A549 (cell line): ENCODE measurements around the gene ACTG1. TPM values are rescaled to one million over a fixed set of nuclear protein-coding genes. Genes with fewer than 3 reads are reported as not detected.

Experiments used
- ATAC-seq, 2 experiments: fragments of 200-7000 bp in 1 of 2; fragments of >200 bp in 1 of 2; cut with Nextera tagmentation in 1 of 2; cut with Tn5 transposase in 1 of 2; 3 replicates each; pipeline versions ENCODE4 v1.8.0 to v1.9.1; 2018 to 2020; ENCODE audit warnings: mild to moderate bottlenecking in 1 of 2, moderate library complexity in 1 of 2
- CTCF ChIA-PET: fragments of 300-600 bp; sonication (Branson Sonifier 250); formaldehyde crosslinking; extraction: SDS; loops from one replicate; lab custom pipeline; 2021; ENCODE audit warnings: antibody characterized with exemption, inconsistent platforms; lab: Yijun Ruan, JAX
- POLR2A ChIA-PET: fragments of 350-600 bp; formaldehyde crosslinking; extraction: SDS; loops from one replicate; lab custom pipeline; 2021; ENCODE audit warnings: antibody characterized with exemption, inconsistent platforms; lab: Yijun Ruan, JAX
- DNase-seq, 2 experiments: peaks; one replicate each; pipeline versions ENCODE4 v3.0.0 to v3.0.0-alpha.2; 2011 to 2016; ENCODE audit warnings: low read depth in 1 of 2, low spot score in 1 of 2
- FAIRE-seq: peaks from 2 replicates; lab custom pipeline; 2011; peaks lifted over from hg19 to GRCh38; lab: Jason Lieb, UNC
- H3K27ac ChIP-seq, 2 experiments: fragments of >200 bp; sonication (Bioruptor Twin); formaldehyde crosslinking; 3 replicates each; pipeline ENCODE4 v1.5.1; 2016 to 2017
- H3K4me1 ChIP-seq: fragments of >200 bp; sonication (Bioruptor Twin); formaldehyde crosslinking; 3 replicates; pipeline ENCODE4 v1.6.1; 2016
- H3K4me2 ChIP-seq: fragments of >200 bp; sonication (Bioruptor Twin); formaldehyde crosslinking; 3 replicates; pipeline ENCODE4 v1.6.1; 2016
- H3K4me3 ChIP-seq: fragments of >200 bp; sonication (Bioruptor Twin); formaldehyde crosslinking; 3 replicates; pipeline ENCODE4 v1.5.1; 2016
- H3K9me3 ChIP-seq: fragments of >200 bp; sonication (Bioruptor Twin); formaldehyde crosslinking; 3 replicates; pipeline ENCODE4 v1.6.1; 2016
- BCL3 ChIP-seq: fragments of >200 bp; sonication (Bioruptor Twin); formaldehyde crosslinking; IDR thresholded peaks from 3 replicates; pipeline ENCODE4 v1.6.1; 2016
- BHLHE40 ChIP-seq: IDR thresholded peaks from 2 replicates; pipeline ENCODE4 v1.6.1; 2012; ENCODE audit warnings: low read depth, low read length, inconsistent platforms
- CEBPB ChIP-seq, 2 experiments: fragments of >200 bp in 1 of 2; sonication (Bioruptor Twin) in 1 of 2; formaldehyde crosslinking in 1 of 2; IDR thresholded peaks; 2 replicates each; pipeline ENCODE4 v1.6.1; 2012 to 2016
- E2F6 ChIP-seq: IDR thresholded peaks from 2 replicates; pipeline ENCODE4 v1.6.1; 2012; ENCODE audit warnings: low read depth, borderline replicate concordance
- EHF ChIP-seq: fragments of 250-450 bp; sonication (Bioruptor Pico); IDR thresholded peaks from 2 replicates; pipeline ENCODE4 v1.5.0; 2020; ENCODE audit warnings: mild to moderate bottlenecking
- EHMT2 ChIP-seq: fragments of 200-600 bp; sonication (generic); IDR thresholded peaks from 2 replicates; pipeline ENCODE4 v1.6.1; 2016; ENCODE audit warnings: antibody characterized with exemption, low read depth, mild to moderate bottlenecking, moderate library complexity
- EP300 ChIP-seq, 2 experiments: fragments of >200 bp; sonication (Bioruptor Twin); formaldehyde crosslinking; IDR thresholded peaks; 2 replicates in 1 of 2; 3 replicates in 1 of 2; pipeline ENCODE4 v1.6.1; 2016 to 2017
- ESRRA ChIP-seq: fragments of 150-350 bp; IDR thresholded peaks from 2 replicates; pipeline ENCODE4 v1.6.1; 2014; ENCODE audit warnings: mild to moderate bottlenecking, low read length, borderline replicate concordance
- FOSB ChIP-seq: fragments of 250-450 bp; sonication (Bioruptor Pico); IDR thresholded peaks from 2 replicates; pipeline ENCODE4 v1.5.0; 2020; ENCODE audit warnings: mild to moderate bottlenecking, moderate library complexity
- FOSL2 ChIP-seq, 2 experiments: fragments of 450-650 bp in 1 of 2; fragments of >200 bp in 1 of 2; sonication (Bioruptor Twin) in 1 of 2; formaldehyde crosslinking; IDR thresholded peaks; 2 replicates each; pipeline versions ENCODE4 v1.5.0 to v1.6.1; 2016 to 2020; ENCODE audit warnings: mild to moderate bottlenecking in 1 of 2, moderate library complexity in 1 of 2
- GATA3 ChIP-seq: IDR thresholded peaks from 2 replicates; pipeline ENCODE4 v1.6.1; 2012; ENCODE audit warnings: borderline replicate concordance
- HDAC2 ChIP-seq: fragments of 200-600 bp; sonication (generic); IDR thresholded peaks from 2 replicates; pipeline ENCODE4 v1.6.1; 2016
- HOXA7 ChIP-seq: fragments of 250-450 bp; sonication (Bioruptor Pico); IDR thresholded peaks from 2 replicates; pipeline ENCODE4 v1.5.0; 2020; ENCODE audit warnings: mild to moderate bottlenecking, moderate library complexity
- HOXB13 ChIP-seq: fragments of 250-450 bp; sonication (Bioruptor Pico); IDR thresholded peaks from 2 replicates; pipeline ENCODE4 v1.5.0; 2020; ENCODE audit warnings: low read depth, mild to moderate bottlenecking, moderate library complexity
- HOXB5 ChIP-seq: fragments of 250-450 bp; sonication (Bioruptor Pico); IDR thresholded peaks from 2 replicates; pipeline ENCODE4 v1.5.0; 2020; ENCODE audit warnings: mild to moderate bottlenecking, moderate library complexity
- KDM1A ChIP-seq: fragments of 200-600 bp; sonication (generic); IDR thresholded peaks from 2 replicates; pipeline ENCODE4 v1.6.1; 2016; ENCODE audit warnings: low read depth, mild to moderate bottlenecking
- KDM5A ChIP-seq: fragments of 200-600 bp; sonication (generic); IDR thresholded peaks from 2 replicates; pipeline ENCODE4 v1.6.1; 2016; ENCODE audit warnings: antibody characterized with exemption, mild to moderate bottlenecking
- MAFK ChIP-seq: fragments of 450-650 bp; IDR thresholded peaks from 2 replicates; pipeline ENCODE4 v1.6.1; 2014; ENCODE audit not compliant: partially characterized antibody
- MAX ChIP-seq: IDR thresholded peaks from 2 replicates; pipeline ENCODE4 v1.6.1; 2012
- MAZ ChIP-seq: fragments of 150-350 bp; IDR thresholded peaks from 2 replicates; pipeline ENCODE4 v1.6.1; 2014; ENCODE audit warnings: antibody characterized with exemption, low read depth, low read length, borderline replicate concordance
- NFE2L2 ChIP-seq: fragments of 150-350 bp; conservative IDR thresholded peaks from 2 replicates; pipeline ENCODE4 v1.6.1; 2014; ENCODE audit warnings: low read length
- NPAS2 ChIP-seq: fragments of 250-450 bp; sonication (Bioruptor Pico); IDR thresholded peaks from 2 replicates; pipeline ENCODE4 v1.8.0; 2022; ENCODE audit warnings: mild to moderate bottlenecking, moderate library complexity, borderline replicate concordance
- PHF8 ChIP-seq: fragments of 200-600 bp; sonication (generic); IDR thresholded peaks from 2 replicates; pipeline ENCODE4 v1.6.1; 2016; ENCODE audit warnings: low read depth, mild to moderate bottlenecking, antibody characterized with exemption, moderate library complexity, borderline replicate concordance
- POLR2A ChIP-seq: IDR thresholded peaks from 2 replicates; pipeline ENCODE4 v1.6.1; 2012; ENCODE audit warnings: mild to moderate bottlenecking, low read length
- RAD21 ChIP-seq, 2 experiments: fragments of >200 bp in 1 of 2; sonication (Bioruptor Twin) in 1 of 2; formaldehyde crosslinking in 1 of 2; IDR thresholded peaks in 1 of 2; conservative IDR thresholded peaks in 1 of 2; 2 replicates in 1 of 2; 3 replicates in 1 of 2; pipeline ENCODE4 v1.6.1; 2012 to 2018; ENCODE audit warnings: inconsistent platforms in 1 of 2
- RARB ChIP-seq: fragments of 250-450 bp; sonication (Bioruptor Pico); IDR thresholded peaks from 2 replicates; pipeline ENCODE4 v1.8.0; 2021; ENCODE audit warnings: mild to moderate bottlenecking, moderate library complexity
- REST ChIP-seq: fragments of 200-600 bp; sonication (generic); IDR thresholded peaks from 2 replicates; pipeline ENCODE4 v1.6.1; 2016; ENCODE audit warnings: antibody characterized with exemption, mild to moderate bottlenecking, moderate library complexity
- TFCP2L1 ChIP-seq: fragments of 250-450 bp; sonication (Bioruptor Pico); IDR thresholded peaks from 2 replicates; pipeline ENCODE4 v1.5.0; 2021; ENCODE audit warnings: mild to moderate bottlenecking
- TP53 ChIP-seq: fragments of 250-450 bp; sonication (Bioruptor Pico); IDR thresholded peaks from 2 replicates; pipeline ENCODE4 v1.5.0; 2021; ENCODE audit warnings: mild to moderate bottlenecking, moderate library complexity
- ZSCAN20 ChIP-seq: fragments of 250-450 bp; sonication (Bioruptor Pico); IDR thresholded peaks from 2 replicates; pipeline ENCODE4 v1.8.0; 2022; ENCODE audit warnings: mild to moderate bottlenecking, moderate library complexity
- WGBS: methylation state at CpG from one replicate; pipeline ENCODE4 v1.1.6; 2017; ENCODE audit errors: missing lambda C conversion rate; 5-methylcytosine and 5-hydroxymethylcytosine counted together
- polyA plus RNA-seq, 4 experiments: library from polyadenylated mRNA; depleted of rRNA in 3 of 4; stranded (reverse); fragments of >200 nt; fragmentation: RNase III in 1 of 4; extraction: RNeasy Plus Mini Kit Qiagen cat#74134 plus additional on column Dnase treatment in 1 of 4; gene quantifications; 2 replicates in 3 of 4; 3 replicates in 1 of 4; pipeline ENCODE4 v1.2.3, GENCODE V29; 2011 to 2017
- TF ChIP-seq, protein P1 (sequence below): IDR thresholded peaks from 2 replicates; pipeline ENCODE4 v1.6.1; 2012
- TF ChIP-seq, protein P2 (sequence below): fragments of 150-350 bp; IDR thresholded peaks from 2 replicates; pipeline ENCODE4 v1.6.1; 2014; ENCODE audit warnings: low read depth, mild to moderate bottlenecking, low read length
- TF ChIP-seq, protein P3 (sequence below): fragments of >200 bp; sonication (Bioruptor Twin); formaldehyde crosslinking; IDR thresholded peaks from 2 replicates; pipeline ENCODE4 v1.6.1; 2016

Gene ACTG1
- polyA plus RNA-seq, 2 of the 4 experiments (the other 2 are of a cell fraction): 2,042 to 7,263 TPM

DNA sequence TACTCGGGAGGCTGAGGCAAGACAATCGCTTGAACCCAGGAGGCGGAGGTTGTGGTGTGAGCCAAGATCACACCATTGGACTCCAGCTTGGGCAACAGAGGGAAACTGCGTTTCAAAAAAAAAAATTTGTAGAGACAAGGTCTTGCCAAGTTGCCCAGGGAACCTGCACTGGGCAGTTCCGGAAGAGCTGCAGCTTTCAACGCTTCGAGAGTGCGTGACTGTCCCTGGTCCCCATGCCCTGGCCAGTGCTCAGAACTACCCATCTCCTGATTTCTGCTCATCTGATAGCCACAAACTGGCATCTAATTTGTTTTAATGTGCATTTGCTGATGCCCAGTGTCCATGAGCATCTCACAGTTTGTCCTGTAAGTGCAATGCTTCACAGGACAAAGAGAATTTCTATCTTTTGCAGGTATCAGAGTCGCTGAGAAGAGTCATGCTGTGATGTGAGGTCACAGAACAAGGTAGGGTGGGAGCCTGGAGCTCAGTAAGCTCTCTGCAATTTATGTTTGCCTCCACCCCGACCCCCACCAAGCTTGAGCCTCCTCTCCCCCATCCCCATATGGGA lies 3.9 kb downstream of the ACTG1 start:
- no peak for FAIRE-seq
- POLR2A ChIA-PET: interaction anchor here (0.7 to 4.4 kb wide), 7 partner anchors 9 to 114 kb away, joined by 3 to 19 read pairs (median 5); partner anchors contain the start of gene BAHCC1
- H3K4me2 ChIP-seq: peak overlapping the region; percentile 82
- CTCF ChIA-PET: interaction anchor here (0.6 to 4.9 kb wide), 12 partner anchors 10 to 434 kb away, joined by 3 to 34 read pairs (median 3); no protein-coding TSS in a partner anchor
- WGBS: 54% methylated on average over 10 of the region's 10 CpGs
- peak in 1 of 2 experiments; percentile 76 for DNase-seq
- peak overlapping the region; percentile 83 for H3K4me3 ChIP-seq
- H3K9me3 ChIP-seq: no peaks in the 10 kb centered on the region
- H3K27ac ChIP-seq: peak overlapping the region; percentile 99; a peak in 3 of 6 replicates
- H3K4me1 ChIP-seq: peaks cover 7% of the 10 kb centered on the region; the same call in 1 of the 3 replicates
- no peak for ATAC-seq
- TF ChIP-seq, protein P1, sequence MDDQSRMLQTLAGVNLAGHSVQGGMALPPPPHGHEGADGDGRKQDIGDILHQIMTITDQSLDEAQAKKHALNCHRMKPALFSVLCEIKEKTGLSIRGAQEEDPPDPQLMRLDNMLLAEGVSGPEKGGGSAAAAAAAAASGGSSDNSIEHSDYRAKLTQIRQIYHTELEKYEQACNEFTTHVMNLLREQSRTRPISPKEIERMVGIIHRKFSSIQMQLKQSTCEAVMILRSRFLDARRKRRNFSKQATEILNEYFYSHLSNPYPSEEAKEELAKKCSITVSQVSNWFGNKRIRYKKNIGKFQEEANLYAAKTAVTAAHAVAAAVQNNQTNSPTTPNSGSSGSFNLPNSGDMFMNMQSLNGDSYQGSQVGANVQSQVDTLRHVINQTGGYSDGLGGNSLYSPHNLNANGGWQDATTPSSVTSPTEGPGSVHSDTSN: peak; percentile 65; the same call in 1 of the 2 replicates
- TF ChIP-seq REST (peak; percentile 39; the same call in 1 of the 2 replicates), RARB (peak; percentile 83; the same call in 1 of the 2 replicates), RAD21 (conservative IDR thresholded peaks at IDR 0.05 in 1 of 2, IDR thresholded peaks at IDR 0.05 in 1 of 2) (no peak), TFCP2L1 (CRISPR knock-in tag) (0 out of 2 replicates have a peak, but pooled peaks have one; percentile 29), NFE2L2 (no peak), HOXB5 (peak; percentile 24; the same call in 1 of the 2 replicates), KDM1A (no peak), POLR2A (peak; percentile 36), HDAC2 (no peak), CEBPB (IDR thresholded peaks at IDR 0.05) (peak in 1 of 2 experiments; percentile 24; a peak in 1 of 4 replicates), TP53 (CRISPR knock-in tag) (peak; percentile 88), BCL3 (no peak; the same call in 2 of the 3 replicates), NPAS2 (CRISPR knock-in tag) (no peak), MAFK (no peak), ZSCAN20 (CRISPR knock-in tag) (no peak), EHMT2 (no peak), E2F6 (no peak), FOSB (CRISPR knock-in tag) (peak; percentile 97), KDM5A (no peak), ESRRA (no peak), HOXB13 (CRISPR knock-in tag) (0 out of 2 replicates have a peak, but pooled peaks have one; percentile 15), MAZ (no peak), MAX (peak; percentile 22), HOXA7 (CRISPR knock-in tag) (peak; percentile 98), BHLHE40 (no peak), EP300 (IDR thresholded peaks at IDR 0.05) (no peak), GATA3 (peak; percentile 7; the same call in 1 of the 2 replicates), FOSL2 (IDR thresholded peaks at IDR 0.05) (no peak), FOSL2 (CRISPR knock-in tag; IDR thresholded peaks at IDR 0.05) (peak; percentile 8), PHF8 (no peak), EHF (peak; percentile 86)
- TF ChIP-seq, protein P2, sequence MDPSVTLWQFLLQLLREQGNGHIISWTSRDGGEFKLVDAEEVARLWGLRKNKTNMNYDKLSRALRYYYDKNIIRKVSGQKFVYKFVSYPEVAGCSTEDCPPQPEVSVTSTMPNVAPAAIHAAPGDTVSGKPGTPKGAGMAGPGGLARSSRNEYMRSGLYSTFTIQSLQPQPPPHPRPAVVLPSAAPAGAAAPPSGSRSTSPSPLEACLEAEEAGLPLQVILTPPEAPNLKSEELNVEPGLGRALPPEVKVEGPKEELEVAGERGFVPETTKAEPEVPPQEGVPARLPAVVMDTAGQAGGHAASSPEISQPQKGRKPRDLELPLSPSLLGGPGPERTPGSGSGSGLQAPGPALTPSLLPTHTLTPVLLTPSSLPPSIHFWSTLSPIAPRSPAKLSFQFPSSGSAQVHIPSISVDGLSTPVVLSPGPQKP: no peak
- TF ChIP-seq, protein P3, sequence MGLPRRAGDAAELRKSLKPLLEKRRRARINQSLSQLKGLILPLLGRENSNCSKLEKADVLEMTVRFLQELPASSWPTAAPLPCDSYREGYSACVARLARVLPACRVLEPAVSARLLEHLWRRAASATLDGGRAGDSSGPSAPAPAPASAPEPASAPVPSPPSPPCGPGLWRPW: no peak
